Fibroblast of pulmonary artery (primary cell): ENCODE measurements around the gene STAG1.
A peak's percentile ranks its signal among the peaks of the same experiment; 100 is the strongest.

Source experiments
- DNase-seq: peaks from one replicate; pipeline ENCODE4 v3.0.0-alpha.2; 2010; ENCODE audit warnings: low read depth
- H3K4me3 ChIP-seq: replicated peaks from 2 replicates; pipeline ENCODE4 v1.5.1; 2011; ENCODE audit warnings: low read depth, mild to moderate bottlenecking, control low read depth, low read length, moderate library complexity
- CTCF ChIP-seq: IDR thresholded peaks from 2 replicates; pipeline ENCODE4 v1.5.1; 2011; ENCODE audit warnings: mild to moderate bottlenecking, control low read depth, low read length, inconsistent platforms; ENCODE audit errors: missing control alignments

Gene STAG1

GRCh38 chr3:136456196-136456595 lies 296.0 kb downstream of the STAG1 start:
- DNase-seq = no peak
- TF ChIP-seq CTCF = no peak
- H3K4me3 ChIP-seq = no peak overlapping the region

GRCh38 chr3:136444581-136444980 lies 307.6 kb downstream of the STAG1 start:
- TF ChIP-seq CTCF = no peak
- H3K4me3 ChIP-seq = no peak overlapping the region
- peak; percentile 14 for DNase-seq

- H3K4me3 ChIP-seq = no peak overlapping the region
- no peak for TF ChIP-seq CTCF
- no peak for DNase-seq
These were observed 315.1 kb downstream of the STAG1 start for GRCh38 chr3:136437043-136437442.

GRCh38 chr3:136434429-136434828 lies 317.7 kb downstream of the STAG1 start:
- no peak overlapping the region for H3K4me3 ChIP-seq
- DNase-seq = no peak
- TF ChIP-seq CTCF = no peak

GRCh38 chr3:136432685-136433084 lies 319.5 kb downstream of the STAG1 start:
- no peak for DNase-seq
- no peak for TF ChIP-seq CTCF
- H3K4me3 ChIP-seq = no peak overlapping the region

GRCh38 chr3:136428167-136428566 lies 324.0 kb downstream of the STAG1 start:
- TF ChIP-seq CTCF = no peak
- no peak overlapping the region for H3K4me3 ChIP-seq
- DNase-seq = peak; percentile 3

GRCh38 chr3:136427236-136427635 lies 324.9 kb downstream of the STAG1 start:
- no peak overlapping the region for H3K4me3 ChIP-seq
- no peak for DNase-seq
- TF ChIP-seq CTCF = no peak
